Activated effector memory CD4-positive, alpha-beta T cell treated with anti-CD3 and anti-CD28 coated beads, Interleukin-2, amount 50 U/mL, for 16 hours (primary cell): ENCODE results near the gene TRIB2.

Source experiments
- DNase-seq: peaks from one replicate; pipeline ENCODE4 v3.0.0-alpha.2; 2020

Gene TRIB2

DNA sequence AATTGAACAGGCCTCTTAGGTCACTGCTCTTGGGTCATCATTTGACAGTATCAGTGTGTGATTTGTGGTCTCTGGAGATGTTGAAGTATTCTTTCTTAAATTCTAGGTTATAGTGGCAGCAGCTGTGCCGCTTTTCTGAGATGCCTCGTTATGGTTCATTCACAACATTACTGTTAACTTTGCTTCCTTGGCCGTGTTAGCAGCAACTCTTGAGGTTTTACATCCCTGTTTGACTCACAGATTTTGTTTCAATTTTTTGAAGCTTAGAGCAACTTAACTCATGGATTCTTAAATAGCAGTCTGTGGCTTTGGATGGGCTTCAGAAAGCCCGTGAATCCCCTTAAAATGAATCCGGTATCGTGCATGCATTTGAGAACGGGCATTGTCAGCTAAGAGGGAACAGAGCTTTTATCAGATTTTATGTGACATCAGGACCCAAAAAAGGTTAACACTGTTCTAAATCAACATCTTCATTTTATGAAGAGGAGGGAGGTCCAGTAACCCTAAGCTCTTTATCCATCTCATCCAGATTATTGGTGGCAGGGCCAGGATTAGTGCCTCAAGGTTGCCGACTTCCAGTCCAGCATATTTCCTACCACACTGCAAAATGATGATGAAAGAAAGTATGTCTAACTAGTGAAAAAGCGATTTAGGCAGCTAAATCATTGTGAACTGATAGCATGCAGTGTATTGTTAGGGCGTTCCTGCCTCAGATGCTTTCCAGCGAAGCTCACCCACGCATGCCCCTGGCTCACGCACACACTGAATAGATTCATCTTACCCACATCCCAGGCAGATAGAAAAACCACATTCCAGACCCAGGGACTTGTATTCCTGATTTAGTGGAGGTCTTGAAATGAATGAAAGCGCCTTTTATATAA is 5.1 kb downstream of the TRIB2 start:
- peak; percentile 75 for DNase-seq

- no peak for DNase-seq
These were observed 5.9 kb downstream of the TRIB2 start for GRCh38 chr2:12722447-12723316.

- DNase-seq = no peak
These were observed 7.2 kb downstream of the TRIB2 start for GRCh38 chr2:12723736-12724463.

GRCh38 chr2:12725233-12726187 is 8.8 kb downstream of the TRIB2 start:
- no peak for DNase-seq

DNA sequence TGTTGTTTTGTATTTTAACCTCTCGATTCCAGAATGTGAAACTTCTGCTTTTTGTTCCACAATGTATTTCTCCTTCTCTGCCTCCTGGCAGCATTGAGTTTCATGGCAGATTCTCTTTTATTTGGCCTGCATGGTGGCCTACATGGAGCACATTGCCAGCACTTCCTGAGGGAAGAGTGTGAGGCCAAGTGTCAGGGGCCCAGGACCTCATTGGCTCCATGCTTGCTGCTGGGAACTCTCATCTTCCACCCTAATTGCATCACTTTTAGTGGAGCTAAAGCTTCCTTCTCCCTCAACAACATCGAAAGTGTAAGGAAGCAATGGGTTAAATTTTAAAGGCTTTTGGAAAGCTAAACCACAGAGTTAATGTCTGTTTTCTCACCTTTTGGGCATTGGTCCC is 9.5 kb downstream of the TRIB2 start:
- DNase-seq = no peak

GRCh38 chr2:12727065-12727464 is 10.3 kb downstream of the TRIB2 start:
- no peak for DNase-seq

DNA sequence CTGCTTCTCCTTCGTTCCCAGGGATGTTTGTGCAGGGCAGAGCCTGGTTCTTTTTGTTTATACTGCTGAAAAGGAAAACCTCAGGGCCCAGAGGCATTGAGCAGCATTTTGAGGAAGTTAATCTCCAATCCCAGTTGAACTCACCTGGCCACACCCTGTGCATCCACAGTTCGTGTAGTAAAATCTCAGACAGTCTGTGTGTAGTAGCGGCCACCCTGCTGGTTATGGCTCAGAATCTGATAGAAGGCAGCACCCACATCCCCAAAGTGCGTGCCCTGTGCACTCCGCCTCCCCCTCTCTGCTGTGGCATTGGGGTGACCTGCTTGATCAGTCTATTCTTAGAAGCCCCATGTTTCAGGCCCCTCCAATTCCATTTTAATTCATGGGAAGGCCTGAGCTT is 10.9 kb downstream of the TRIB2 start:
- no peak for DNase-seq

- peak; percentile 81 for DNase-seq
These were observed 11.6 kb downstream of the TRIB2 start for GRCh38 chr2:12728221-12728777.

- no peak for DNase-seq
These were observed 13.5 kb downstream of the TRIB2 start for GRCh38 chr2:12730265-12730664.

DNA sequence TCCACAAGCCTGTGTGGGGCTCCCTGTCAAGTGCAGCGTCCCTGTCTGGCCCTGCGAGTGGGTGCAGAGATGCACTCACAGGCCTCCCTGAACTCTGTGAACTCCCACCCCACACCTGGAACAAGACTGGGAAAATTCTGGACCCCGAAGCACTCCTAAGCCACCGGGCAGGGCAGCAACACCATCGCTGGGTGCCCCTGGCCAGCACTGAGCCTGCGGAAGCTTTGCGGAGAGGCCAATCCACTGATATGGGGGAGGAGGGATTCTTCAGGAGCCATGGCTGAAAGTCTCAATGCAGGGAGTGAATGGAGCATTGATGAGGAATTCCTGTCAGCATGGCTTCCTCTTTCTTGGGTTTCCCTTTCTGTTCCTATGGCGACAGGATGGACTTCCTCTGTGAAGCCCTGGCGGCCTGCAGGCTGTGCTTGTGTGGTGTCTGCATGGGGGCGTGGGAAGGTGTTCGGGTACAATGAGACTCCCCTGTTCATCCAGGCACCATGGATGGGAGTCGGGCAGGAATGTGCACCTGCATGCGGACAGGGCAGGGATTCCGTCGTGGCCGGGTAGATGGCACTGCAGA is 15.1 kb downstream of the TRIB2 start:
- DNase-seq = no peak

- no peak for DNase-seq
These were observed 15.9 kb downstream of the TRIB2 start for GRCh38 chr2:12732651-12733050.

- DNase-seq = no peak
These were observed 17.1 kb downstream of the TRIB2 start for GRCh38 chr2:12733846-12734245.

GRCh38 chr2:12734914-12735654 is 18.3 kb downstream of the TRIB2 start:
- DNase-seq = no peak

- DNase-seq = no peak
These were observed 20.6 kb downstream of the TRIB2 start for GRCh38 chr2:12737297-12737696.

DNA sequence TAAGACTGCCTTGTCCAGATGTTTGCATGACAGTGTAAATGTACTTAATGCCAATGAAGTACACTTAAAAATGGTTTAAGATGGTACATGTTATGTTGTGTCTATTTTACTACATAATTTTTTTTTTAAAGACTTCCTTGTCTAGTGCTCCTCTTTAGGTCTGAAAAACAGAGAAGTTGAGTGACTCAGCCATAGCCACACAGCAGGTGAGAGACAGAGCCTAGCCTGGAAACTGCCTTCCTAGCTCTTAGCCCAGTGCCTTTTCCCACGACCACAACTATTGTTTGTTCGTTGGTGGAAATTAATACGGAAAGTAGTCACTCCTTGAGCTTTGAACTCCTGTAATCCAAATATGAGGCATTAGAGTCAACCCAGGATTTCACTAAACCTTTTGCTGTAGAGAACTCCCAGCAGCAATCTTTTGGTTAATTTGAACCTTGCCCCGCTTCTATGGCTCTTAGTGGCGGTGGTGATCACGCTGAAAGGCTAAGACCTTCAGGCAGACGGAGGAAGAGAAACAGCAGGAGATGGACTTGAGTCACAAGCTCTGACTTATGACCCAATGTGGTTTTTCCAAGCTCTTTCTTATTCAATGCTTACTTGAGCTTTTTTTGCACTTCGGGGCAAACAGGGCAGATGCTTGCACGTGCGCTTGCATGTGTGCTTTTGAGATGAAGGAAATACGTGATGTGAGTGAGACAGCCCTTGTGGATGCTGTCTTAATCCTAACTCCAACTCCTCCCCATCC is 21.2 kb downstream of the TRIB2 start:
- no peak for DNase-seq

GRCh38 chr2:12739721-12740254 is 23.1 kb downstream of the TRIB2 start:
- no peak for DNase-seq

DNA sequence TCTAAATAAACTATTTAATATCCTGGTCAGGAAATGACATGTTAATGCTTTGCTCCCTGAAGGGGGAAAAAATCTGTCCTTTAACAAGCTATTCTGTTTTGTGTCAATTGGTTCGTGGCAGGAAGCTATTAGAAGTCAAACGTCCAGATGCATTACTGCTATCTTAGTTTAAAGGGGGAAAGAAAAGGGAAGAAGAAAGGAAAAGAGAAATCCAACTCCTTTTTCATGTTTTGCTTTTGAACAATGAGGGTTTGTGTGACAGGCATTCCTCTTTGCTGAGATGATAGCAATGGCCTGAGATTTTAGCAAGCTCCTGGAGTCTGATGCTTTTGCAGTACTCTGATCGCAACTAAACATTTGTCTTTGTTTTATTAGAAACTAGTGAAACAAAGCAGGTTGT is 24.6 kb downstream of the TRIB2 start:
- no peak for DNase-seq

DNA sequence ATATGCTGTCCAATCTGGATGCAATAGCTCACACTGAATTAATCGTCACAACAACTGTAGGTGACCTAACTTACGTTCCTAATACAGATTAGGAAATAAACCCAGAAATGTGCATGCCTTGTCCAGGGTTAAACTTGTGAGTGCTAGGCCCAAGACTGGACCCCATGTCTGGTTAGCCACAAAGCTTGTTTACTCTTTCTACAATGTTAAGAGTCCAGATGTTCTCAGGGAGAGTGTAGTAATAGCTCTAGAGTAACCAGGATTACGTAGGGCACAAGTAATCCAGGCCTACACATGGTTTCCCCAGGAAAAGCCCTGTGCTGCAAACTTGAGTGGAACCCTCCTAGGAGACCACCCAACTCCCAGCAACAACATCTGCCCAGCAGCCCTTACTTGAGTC is 26.2 kb downstream of the TRIB2 start:
- DNase-seq = no peak

DNA sequence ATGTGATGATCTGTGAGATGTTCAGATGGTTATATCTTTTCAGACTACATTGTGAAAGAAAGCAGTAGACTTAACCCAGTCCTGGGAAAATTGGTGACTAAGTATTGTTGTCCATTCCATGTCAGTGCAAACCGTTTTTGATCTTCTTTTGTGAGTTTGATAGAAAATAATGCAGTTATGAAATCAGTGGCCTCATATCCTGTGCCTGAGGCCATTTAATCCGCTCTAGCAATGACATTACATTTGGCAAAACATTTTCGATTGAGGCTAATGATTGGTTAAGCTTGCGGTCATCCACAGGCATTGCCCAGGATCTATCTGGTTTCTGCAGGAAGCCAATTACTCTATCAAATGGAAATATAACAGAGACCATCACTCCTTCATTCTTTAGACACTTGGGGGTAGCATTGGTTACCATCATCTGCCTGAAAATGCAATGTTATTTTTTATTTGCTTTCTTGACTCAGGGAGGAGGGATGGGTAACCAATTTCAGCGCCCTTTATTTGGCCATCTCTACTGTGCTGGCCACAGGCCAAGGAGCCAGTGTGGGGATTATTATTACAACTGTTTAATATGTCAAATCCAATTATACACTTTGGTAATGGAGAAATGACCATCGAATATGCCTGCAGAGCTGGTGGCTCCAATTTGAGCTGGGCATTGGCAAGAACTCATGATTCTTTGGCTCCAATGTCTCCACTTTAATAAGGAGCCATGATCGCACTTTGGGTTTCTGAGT is 33.6 kb downstream of the TRIB2 start:
- DNase-seq = no peak
